Neuronal stem cell (in vitro differentiated cells): ENCODE results near the gene CYP26A1.
A peak's percentile ranks its signal among the peaks of the same experiment; 100 is the strongest.

Experiments
- DNase-seq: peaks from one replicate; pipeline ENCODE4 v3.0.0-alpha.2; 2013; ENCODE audit warnings: low spot score
- H2AFZ ChIP-seq: one replicate; pipeline ENCODE4 v1.6.1; 2013; ENCODE audit warnings: mild to moderate bottlenecking, low read length, inconsistent platforms
- H2AK5ac ChIP-seq: 2 replicates; pipeline ENCODE4 v1.6.1; 2013; ENCODE audit warnings: low read depth, mild to moderate bottlenecking, inconsistent platforms, low read length, moderate library complexity, mixed read lengths
- H2BK120ac ChIP-seq: 2 replicates; pipeline ENCODE4 v1.6.1; 2013; ENCODE audit warnings: low read depth, mild to moderate bottlenecking, inconsistent platforms, low read length, moderate library complexity, mixed read lengths
- H2BK12ac ChIP-seq: one replicate; pipeline ENCODE4 v1.6.1; 2013; ENCODE audit warnings: low read length, inconsistent platforms
- H2BK15ac ChIP-seq: 2 replicates; pipeline ENCODE4 v1.6.1; 2013; ENCODE audit warnings: mild to moderate bottlenecking, low read length, inconsistent platforms, mixed read lengths
- H2BK5ac ChIP-seq: one replicate; pipeline ENCODE4 v1.6.1; 2013; ENCODE audit warnings: inconsistent platforms, mild to moderate bottlenecking, low read length, moderate library complexity
- H3K14ac ChIP-seq: one replicate; pipeline ENCODE4 v1.6.1; 2013; ENCODE audit warnings: low read length, inconsistent platforms
- H3K18ac ChIP-seq: 2 replicates; pipeline ENCODE4 v1.6.1; 2013; ENCODE audit warnings: low read length, inconsistent platforms
- H3K23ac ChIP-seq: 2 replicates; pipeline ENCODE4 v1.6.1; 2013; ENCODE audit warnings: low read depth, mild to moderate bottlenecking, mixed read lengths, low read length, inconsistent platforms; ENCODE audit not compliant: poor library complexity
- H3K27ac ChIP-seq: replicated peaks from 3 replicates; pipeline ENCODE4 v1.5.1; 2013; ENCODE audit warnings: low read length, inconsistent platforms
- H3K27me3 ChIP-seq, 3 experiments: 2 replicates each; pipeline ENCODE4 v1.6.1; 2013; ENCODE audit warnings: low read length in 3 of 3, mild to moderate bottlenecking in 2 of 3, inconsistent platforms in 1 of 3, low read depth in 1 of 3, mixed read lengths in 1 of 3, moderate library complexity in 1 of 3; ENCODE audit not compliant: control insufficient read depth in 3 of 3, insufficient read depth in 3 of 3
- H3K36me3 ChIP-seq, 2 donors: replicated peaks in 1 of 2; 2 replicates each; pipeline ENCODE4 v1.6.1; 2013; ENCODE audit warnings: low read length in 2 of 2; ENCODE audit not compliant: control insufficient read depth in 2 of 2, insufficient read depth in 2 of 2
- H3K4ac ChIP-seq: 2 replicates; pipeline ENCODE4 v1.6.1; 2013; ENCODE audit warnings: inconsistent platforms, mild to moderate bottlenecking, low read length, moderate library complexity
- H3K4me1 ChIP-seq, 2 donors: 1 replicate in 1 of 2; 2 replicates in 1 of 2; pipeline ENCODE4 v1.6.1; 2013; ENCODE audit warnings: low read length in 2 of 2, low read depth in 1 of 2; ENCODE audit not compliant: control insufficient read depth in 2 of 2, insufficient read depth in 1 of 2
- H3K4me2 ChIP-seq: one replicate; pipeline ENCODE4 v1.6.1; 2013; ENCODE audit warnings: mild to moderate bottlenecking, low read length, inconsistent platforms; ENCODE audit not compliant: insufficient read depth, poor library complexity, severe bottlenecking
- H3K4me3 ChIP-seq, 2 donors: 2 replicates each; pipeline ENCODE4 v1.5.1; 2013; ENCODE audit warnings: low read length in 2 of 2, mild to moderate bottlenecking in 2 of 2, inconsistent platforms in 1 of 2, moderate library complexity in 1 of 2
- H3K79me1 ChIP-seq: one replicate; pipeline ENCODE4 v1.6.1; 2013; ENCODE audit warnings: low read depth, mild to moderate bottlenecking, inconsistent platforms, low read length, moderate library complexity
- H3K9ac ChIP-seq: one replicate; pipeline ENCODE4 v1.6.1; 2013; ENCODE audit warnings: mild to moderate bottlenecking, low read depth, low read length, inconsistent platforms; ENCODE audit not compliant: poor library complexity
- H3K9me3 ChIP-seq, 2 donors: replicated peaks in 1 of 2; 2 replicates each; pipeline versions ENCODE3 to v1.6.1; 2013; ENCODE audit warnings: low read length in 2 of 2, mild to moderate bottlenecking in 2 of 2, inconsistent platforms in 1 of 2, low read depth in 1 of 2, mixed read lengths in 1 of 2, moderate library complexity in 1 of 2; ENCODE audit not compliant: control insufficient read depth in 2 of 2, insufficient read depth in 1 of 2
- H4K8ac ChIP-seq: one replicate; pipeline ENCODE4 v1.6.1; 2013; ENCODE audit warnings: low read depth, mild to moderate bottlenecking, inconsistent platforms, low read length, moderate library complexity
- H4K91ac ChIP-seq: one replicate; pipeline ENCODE4 v1.6.1; 2013; ENCODE audit warnings: low read length, low read depth, mild to moderate bottlenecking, inconsistent platforms; ENCODE audit not compliant: poor library complexity
- WGBS, 2 donors: extraction: QIAGEN DNeasy Blood & Tissue Kit; methylation state at CpG; one replicate each; pipeline ENCODE4 v1.1.7; 2013; ENCODE audit warnings: missing lambda C conversion rate in 2 of 2, mixed read lengths in 1 of 2; ENCODE audit not compliant: insufficient read length in 2 of 2, insufficient replicate concordance in 1 of 2; ENCODE audit errors: extremely low coverage in 2 of 2; 5-methylcytosine and 5-hydroxymethylcytosine counted together

CYP26A1 gene

DNA sequence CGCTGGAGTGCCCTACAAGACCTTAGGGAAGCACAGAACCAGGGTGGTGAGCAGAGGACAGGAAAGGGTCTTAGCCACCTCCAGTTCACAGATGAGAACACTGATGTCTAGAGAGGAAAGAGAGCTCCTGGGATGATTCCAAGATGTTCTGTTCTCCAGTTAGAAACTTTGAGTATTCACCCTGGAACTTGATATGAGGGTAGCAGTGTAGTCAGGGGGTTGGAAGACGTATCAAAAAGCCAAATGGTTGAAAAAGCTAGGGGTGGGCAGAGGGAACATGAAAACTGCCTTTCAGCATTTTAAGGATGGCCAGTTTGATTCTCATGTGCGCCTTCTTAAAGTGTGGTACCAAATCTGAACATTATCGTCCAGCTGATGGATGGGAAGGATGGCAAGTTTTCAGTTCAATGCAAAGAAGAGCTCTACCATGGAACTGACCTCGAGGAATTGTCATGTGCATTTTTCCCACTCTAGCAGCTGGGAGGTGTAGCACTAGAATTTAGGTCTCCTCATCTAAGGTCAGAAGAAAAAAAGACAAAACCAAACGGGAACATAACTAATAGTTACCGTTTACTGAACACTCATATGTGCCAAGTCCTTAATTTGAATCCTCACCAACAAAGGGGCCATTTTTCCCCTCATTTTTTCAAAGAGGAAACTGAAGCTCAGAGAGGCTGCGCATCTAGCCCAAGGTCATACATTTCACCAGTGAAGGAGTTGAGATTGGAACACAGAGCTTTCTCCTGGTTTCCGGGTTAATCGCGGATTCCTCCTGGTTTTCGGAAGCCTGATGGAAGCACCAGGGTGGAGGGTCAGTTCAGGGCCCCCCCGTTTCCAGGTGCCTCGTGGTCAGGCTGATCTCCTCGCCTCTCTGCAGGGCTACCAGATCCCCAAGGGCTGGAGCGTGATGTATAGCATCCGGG is 6.0 kb upstream of the CYP26A1 start:
- no peak overlapping the region for H3K9ac ChIP-seq
- no CpG with 5 or more reads among the region's 17 CpGs for WGBS, 2 donors
- no peak overlapping the region for H2BK120ac ChIP-seq
- no peak overlapping the region for H2AK5ac ChIP-seq
- H2BK15ac ChIP-seq = no peak overlapping the region
- H2AFZ ChIP-seq = peak overlapping the region; percentile 31
- no peak for DNase-seq
- H2BK5ac ChIP-seq = no peak overlapping the region
- H3K36me3 ChIP-seq = no peaks in the 10 kb centered on the region
- H3K4ac ChIP-seq = no peak overlapping the region
- H4K91ac ChIP-seq = no peak overlapping the region
- H3K27me3 ChIP-seq = peaks cover 46 to 99% (median 83%) of the 10 kb centered on the region in 3 experiments
- H3K9me3 ChIP-seq = peaks cover 0 to 3% of the 10 kb centered on the region in 2 donors
- peak overlapping the region; percentile 81 for H3K4me2 ChIP-seq
- no peak overlapping the region for H4K8ac ChIP-seq
- no peaks in the 10 kb centered on the region for H3K79me1 ChIP-seq
- no peak overlapping the region for H3K18ac ChIP-seq
- no peak overlapping the region for H3K23ac ChIP-seq
- no peak overlapping the region for H2BK12ac ChIP-seq
- peaks cover 10 to 15% of the 10 kb centered on the region in 2 donors for H3K4me1 ChIP-seq
- H3K14ac ChIP-seq = no peak overlapping the region
- no peak overlapping the region for H3K27ac ChIP-seq
- H3K4me3 ChIP-seq = no peak overlapping the region

DNA sequence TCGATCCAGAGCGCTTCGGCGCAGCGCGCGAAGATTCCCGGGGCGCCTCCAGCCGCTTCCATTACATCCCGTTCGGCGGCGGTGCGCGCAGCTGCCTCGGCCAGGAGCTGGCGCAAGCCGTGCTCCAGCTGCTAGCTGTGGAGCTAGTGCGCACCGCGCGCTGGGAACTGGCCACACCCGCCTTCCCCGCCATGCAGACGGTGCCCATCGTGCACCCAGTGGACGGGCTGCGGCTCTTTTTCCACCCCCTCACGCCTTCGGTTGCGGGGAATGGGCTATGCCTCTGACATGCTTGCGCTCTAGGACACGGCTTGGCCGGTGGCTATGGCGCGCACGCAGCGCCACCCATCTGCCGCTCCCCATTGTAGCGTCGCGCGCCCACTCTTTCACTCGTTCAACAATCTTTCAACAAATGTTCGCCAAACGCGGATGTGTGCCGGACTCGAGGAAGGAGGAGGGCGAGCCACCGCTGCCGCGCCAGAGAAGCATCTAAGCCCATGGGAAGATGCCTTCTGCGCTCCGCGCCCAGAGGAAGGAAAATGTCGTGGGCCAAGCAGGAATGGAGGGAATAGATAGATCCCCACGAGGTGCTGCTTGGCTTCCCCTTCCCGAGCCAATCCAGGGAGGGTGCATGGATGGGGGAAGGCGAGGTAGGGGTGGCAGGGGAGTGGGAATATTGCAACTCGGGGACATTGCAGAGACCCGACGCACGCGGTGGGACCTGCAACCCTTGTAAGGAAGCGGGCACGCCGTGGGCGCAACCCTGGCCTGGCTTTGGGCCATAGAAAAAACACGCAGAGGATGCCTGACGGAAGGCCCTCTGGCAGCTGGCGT is 5.1 kb upstream of the CYP26A1 start:
- H3K9me3 ChIP-seq = peaks cover 0 to 3% of the 10 kb centered on the region in 2 donors
- H4K91ac ChIP-seq = no peak overlapping the region
- peaks cover 10 to 21% of the 10 kb centered on the region in 2 donors for H3K4me1 ChIP-seq
- no peak overlapping the region for H4K8ac ChIP-seq
- no CpG with 5 or more reads among the region's 73 CpGs for WGBS, 2 donors
- H3K27me3 ChIP-seq = peaks cover 55 to 99% (median 83%) of the 10 kb centered on the region in 3 experiments
- H2AFZ ChIP-seq = peak overlapping the region; percentile 31
- H3K79me1 ChIP-seq = no peaks in the 10 kb centered on the region
- H2BK12ac ChIP-seq = no peak overlapping the region
- H3K4ac ChIP-seq = no peak overlapping the region
- H3K27ac ChIP-seq = no peak overlapping the region
- H3K4me2 ChIP-seq = peak overlapping the region; percentile 81
- peak overlapping the region in 1 of 2 donors; percentile 69 for H3K4me3 ChIP-seq
- H2BK15ac ChIP-seq = peak overlapping the region; percentile 12
- no peak overlapping the region for H3K18ac ChIP-seq
- no peak overlapping the region for H2BK120ac ChIP-seq
- no peak overlapping the region for H3K14ac ChIP-seq
- H3K23ac ChIP-seq = no peak overlapping the region
- peak overlapping the region; percentile 66 for H3K9ac ChIP-seq
- H2BK5ac ChIP-seq = no peak overlapping the region
- no peak overlapping the region for H2AK5ac ChIP-seq
- H3K36me3 ChIP-seq = no peaks in the 10 kb centered on the region
- DNase-seq = no peak

GRCh38 chr10:93069245-93069561 is 4.5 kb upstream of the CYP26A1 start:
- H3K27ac ChIP-seq = no peak overlapping the region
- H3K23ac ChIP-seq = no peak overlapping the region
- no peak overlapping the region for H3K9ac ChIP-seq
- no peak overlapping the region for H4K8ac ChIP-seq
- no peak overlapping the region for H4K91ac ChIP-seq
- no peak overlapping the region for H3K14ac ChIP-seq
- DNase-seq = no peak
- H3K9me3 ChIP-seq = peaks cover 0 to 2% of the 10 kb centered on the region in 2 donors
- WGBS, 2 donors = no CpG with 5 or more reads among the region's 10 CpGs
- no peak overlapping the region for H2BK12ac ChIP-seq
- H3K4me3 ChIP-seq = peak overlapping the region in 1 of 2 donors; percentile 28
- peak overlapping the region; percentile 12 for H2BK15ac ChIP-seq
- no peak overlapping the region for H3K18ac ChIP-seq
- no peaks in the 10 kb centered on the region for H3K79me1 ChIP-seq
- no peak overlapping the region for H2BK120ac ChIP-seq
- peaks cover 11 to 24% of the 10 kb centered on the region in 2 donors for H3K4me1 ChIP-seq
- H2BK5ac ChIP-seq = no peak overlapping the region
- no peak overlapping the region for H2AFZ ChIP-seq
- H2AK5ac ChIP-seq = no peak overlapping the region
- no peak overlapping the region for H3K4me2 ChIP-seq
- no peaks in the 10 kb centered on the region for H3K36me3 ChIP-seq
- no peak overlapping the region for H3K4ac ChIP-seq
- H3K27me3 ChIP-seq = peaks cover 61 to 99% (median 82%) of the 10 kb centered on the region in 3 experiments
